Left cardiac atrium (tissue), 4 donors: ENCODE measurements around the gene DENND10. TPM values are rescaled to one million over a fixed set of nuclear protein-coding genes. Genes with fewer than 3 reads are reported as not detected.
"Not testable (repeated sequence)": the region's sequence is repeated elsewhere in the genome, so short reads cannot be mapped to it uniquely, and the experiment has no call there.

Experiments used
- ATAC-seq, 2 donors: fragments of 200-7000 bp; cut with Tn5 transposase; one replicate each; pipeline ENCODE4 v1.9.1; 2020; ENCODE audit warnings: mild to moderate bottlenecking in 2 of 2, moderate library complexity in 2 of 2
- DNase-seq: peaks from one replicate; pipeline ENCODE4 v3.0.0-alpha.2; 2020
- intact Hi-C, 2 donors: fragments of 100-400 bp; cut with DNase I; formaldehyde crosslinking; loops; one replicate each; pipeline versions ENCODE4 v1.14.1 to v1.15.1; 2022 to 2023
- total RNA-seq, 2 donors: library from RNA; stranded (reverse); fragmentation: NEBNext Ultra II Directional; extraction: Animal tissue kit (Norgen Biotek cat#: 25700); gene quantifications; one replicate each; pipeline ENCODE4 v1.2.1, GENCODE V29; 2021
- donor health status: DM: no; HTN: yes; CAD: no.
- donor health status: DM: no; HTN: yes; CAD: no; lungs with severe emphysema.
- donor health status: DM: yes; HTN: yes; CAD: no.
- donor health status: Dilated cardiomyopathy.

The DENND10 gene
- total RNA-seq, 2 donors from 2014 or later: 22.6 to 25.4 TPM

DNA sequence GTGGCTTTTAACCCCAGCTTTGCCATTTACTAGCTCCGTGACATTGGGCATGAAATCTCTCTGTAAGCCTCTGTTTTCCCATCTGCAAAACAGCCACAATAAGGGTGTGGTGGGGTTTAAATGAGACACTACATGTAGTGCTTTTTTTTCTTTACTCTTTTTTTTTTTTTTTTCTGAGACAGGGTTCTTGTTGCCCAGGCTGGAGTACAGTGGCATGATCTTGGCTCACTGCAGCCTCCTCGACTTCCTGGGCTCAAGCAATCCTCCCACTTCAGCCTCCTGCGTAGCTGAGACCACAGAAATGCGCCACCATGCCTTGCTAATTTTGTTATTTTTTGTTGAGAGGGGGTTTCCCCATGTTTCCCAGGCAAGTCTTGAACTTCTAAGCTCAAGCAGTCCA is 8.3 kb upstream of the DENND10 start:
- intact Hi-C loops: no loop called here
- no peak for DNase-seq
- no peak for ATAC-seq

DNA sequence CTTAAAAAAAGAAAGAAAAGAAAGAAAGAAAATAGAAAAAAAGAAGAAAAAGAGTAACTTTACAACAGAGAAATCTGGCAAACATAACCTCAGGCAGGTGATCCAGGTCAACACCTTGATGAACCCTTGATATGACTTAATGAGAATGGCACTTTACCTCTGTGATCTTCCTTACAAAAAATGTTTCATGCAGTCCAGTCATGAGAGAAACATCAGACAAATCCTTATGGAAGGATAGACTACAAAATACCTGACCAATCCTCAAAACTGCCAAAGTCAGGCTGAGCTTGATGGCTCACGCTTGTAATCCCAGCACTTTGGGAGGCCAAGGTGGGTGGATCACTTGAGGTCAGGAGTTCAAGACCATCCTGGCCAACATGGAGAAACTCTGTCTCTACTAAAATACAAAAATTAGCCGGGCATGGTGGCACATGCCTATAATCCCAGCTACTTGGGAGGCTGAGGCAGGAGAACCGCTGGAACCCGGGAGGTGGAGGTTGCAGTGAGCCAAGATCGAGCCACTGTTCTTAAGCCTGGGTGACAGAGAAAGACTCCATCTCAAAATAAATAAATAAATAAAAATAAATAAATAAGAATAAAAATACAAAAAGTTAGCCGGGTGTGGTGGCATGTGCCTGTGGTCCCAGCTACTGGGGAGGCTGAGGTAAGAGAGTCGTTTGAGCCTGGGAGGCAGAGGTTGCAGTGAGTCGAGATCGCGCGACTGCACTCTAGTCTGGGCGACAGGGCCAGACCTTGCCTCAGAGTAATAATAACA is 7.1 kb upstream of the DENND10 start:
- intact Hi-C loops, DNase-seq, ATAC-seq: not testable (repeated sequence)

DNA sequence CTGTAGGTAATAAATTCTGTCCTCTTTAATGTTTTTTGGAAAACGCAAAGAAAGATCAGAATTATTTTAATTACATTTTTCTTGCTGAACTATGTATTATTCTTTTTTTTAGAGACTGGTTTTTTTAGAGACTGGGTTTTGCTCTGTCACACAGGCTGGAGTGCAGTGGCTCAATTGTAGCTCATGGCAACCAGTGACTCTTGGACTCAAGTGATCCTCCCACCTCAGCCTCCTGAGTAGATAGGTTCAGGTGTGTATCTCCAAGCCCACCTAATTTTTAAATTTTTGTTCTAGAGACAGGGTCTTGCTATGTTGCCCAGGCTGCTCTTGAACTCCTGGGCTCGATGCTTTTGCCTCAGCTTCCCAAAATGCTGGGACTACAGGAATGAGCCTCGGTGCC is 5.3 kb upstream of the DENND10 start:
- intact Hi-C loops: no loop called here
- DNase-seq (no peak), ATAC-seq (no peak)

DNA sequence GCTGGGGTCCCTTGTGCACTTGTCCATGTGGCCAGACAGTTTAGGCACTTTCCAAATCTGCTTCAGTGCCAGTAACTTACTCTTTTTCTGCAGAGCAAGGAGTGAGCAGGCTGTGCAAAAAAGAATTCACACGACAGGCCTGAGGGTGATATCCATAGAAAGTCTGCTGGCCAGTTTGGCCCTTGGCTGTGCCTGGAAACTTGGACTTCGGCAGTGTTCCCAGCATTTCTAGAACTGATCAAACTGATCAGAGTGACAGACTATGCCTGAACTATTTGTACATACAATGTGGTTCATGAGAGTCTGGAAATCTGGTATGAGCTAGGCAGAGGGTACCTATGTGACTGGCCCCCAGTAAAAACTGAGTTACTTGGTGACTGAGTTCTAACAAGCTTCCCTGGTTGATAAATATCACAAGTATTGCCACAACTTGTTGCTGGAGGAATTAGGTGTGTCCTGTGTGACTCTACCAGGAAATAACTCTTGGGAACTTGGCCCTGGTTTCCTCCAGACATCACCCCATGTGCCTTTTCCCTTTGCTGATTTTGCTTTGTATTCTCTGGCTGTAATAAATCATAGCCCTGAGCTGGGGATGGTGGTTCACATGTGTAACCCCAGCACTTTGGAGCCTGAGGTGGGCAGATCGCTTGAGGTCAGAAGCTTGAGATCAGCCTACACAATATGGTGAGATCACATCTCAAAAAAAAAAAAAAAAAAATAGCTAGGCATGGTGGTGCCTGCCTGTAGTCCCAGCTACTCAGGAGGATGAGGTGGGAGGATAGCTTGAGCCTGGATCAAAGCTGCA is 3.3 kb upstream of the DENND10 start:
- ATAC-seq: no peak
- intact Hi-C loops: no loop called here
- no peak for DNase-seq

DNA sequence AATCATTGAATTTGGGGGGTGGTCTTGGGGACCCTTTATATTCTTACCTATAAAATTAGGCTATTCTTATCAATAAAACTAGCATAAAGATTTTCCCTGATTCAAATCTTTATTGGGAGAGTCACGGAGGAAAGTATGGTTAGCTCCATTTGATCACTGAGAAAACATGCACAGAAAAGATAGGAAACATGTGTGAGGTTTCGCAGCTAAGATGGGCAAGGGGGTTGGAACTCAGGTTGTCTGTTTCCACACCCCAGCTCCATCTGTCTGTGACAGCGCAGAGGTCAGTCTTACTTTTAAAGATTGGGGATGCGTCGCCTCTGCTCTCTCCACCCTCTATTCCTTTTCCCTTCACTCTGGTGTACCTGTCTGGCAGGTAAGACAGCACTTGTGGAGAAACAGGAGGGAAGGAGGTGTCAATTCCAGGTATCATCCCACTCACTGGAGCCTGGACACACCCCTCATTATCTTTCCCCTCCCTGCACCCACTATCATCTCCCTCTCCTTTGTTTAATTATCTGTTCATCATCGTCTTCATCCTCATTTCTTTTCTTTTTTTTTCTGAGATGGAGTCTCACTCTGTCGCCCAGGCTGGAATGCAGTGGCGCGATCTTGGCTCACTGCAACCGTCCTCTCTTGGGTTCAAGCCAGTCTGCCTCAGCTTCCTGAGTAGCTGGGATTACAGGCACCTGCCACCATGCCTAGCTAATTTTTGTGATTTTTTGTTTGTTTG is 2.4 kb upstream of the DENND10 start:
- intact Hi-C loops: no loop called here
- ATAC-seq (no peak), DNase-seq (no peak)

DNA sequence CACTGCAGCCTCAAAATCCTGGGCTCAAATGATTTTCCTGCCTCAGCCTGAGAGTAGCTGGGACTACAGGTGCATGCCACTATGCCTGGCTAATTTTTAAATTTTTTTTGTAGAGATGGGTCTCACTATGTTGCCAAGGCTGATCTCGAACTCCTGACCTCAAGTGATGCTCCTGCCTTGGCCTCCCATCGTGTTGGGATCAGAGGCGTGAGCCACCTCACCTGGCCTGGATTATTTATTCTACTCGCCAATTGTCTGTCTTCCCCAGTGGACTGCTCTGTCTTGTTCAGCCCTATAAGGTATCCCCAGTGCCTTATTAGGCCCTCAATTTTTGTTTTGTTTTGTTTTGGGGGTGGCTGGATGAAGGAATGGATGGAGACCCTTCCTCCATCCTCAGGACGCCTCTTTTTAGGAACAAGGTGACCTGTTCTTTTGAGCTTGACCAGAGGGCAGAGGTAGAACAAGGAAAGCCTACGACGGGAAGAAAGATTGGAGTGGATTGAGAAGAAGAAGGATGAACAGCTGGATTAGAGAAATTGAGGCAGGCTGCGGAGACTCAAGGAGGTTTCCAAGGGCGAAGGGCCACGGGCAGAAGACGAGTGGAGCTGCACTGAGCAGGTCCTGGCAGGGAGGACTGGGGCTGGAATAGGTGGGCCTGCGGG is 541 bp upstream of the DENND10 start:
- intact Hi-C loops: no loop called here

DNA sequence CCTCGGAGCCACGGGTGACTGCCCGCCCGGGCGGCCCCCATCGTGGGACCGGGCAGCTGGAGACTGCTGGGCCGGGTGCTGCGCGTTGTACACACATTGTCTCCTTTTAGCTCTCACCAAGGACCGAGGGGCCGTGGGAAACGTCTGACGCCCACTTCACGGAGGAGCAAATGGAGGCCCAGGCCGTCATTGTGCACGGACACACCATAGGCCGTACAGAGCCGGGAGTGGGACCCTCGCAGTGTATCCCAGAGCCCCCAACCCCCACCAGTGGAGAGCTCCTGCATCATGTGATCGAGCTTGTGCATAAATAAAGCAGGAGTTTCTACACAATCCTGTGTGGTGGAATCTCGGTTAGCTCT is 722 bp downstream of the DENND10 start:
- DNase-seq: peak; percentile 30
- no peak for ATAC-seq
- intact Hi-C loops: no loop called here

More for the DNA sequence above, 541 bp upstream of the DENND10 start:
- ATAC-seq: no peak
- DNase-seq: no peak

DNA sequence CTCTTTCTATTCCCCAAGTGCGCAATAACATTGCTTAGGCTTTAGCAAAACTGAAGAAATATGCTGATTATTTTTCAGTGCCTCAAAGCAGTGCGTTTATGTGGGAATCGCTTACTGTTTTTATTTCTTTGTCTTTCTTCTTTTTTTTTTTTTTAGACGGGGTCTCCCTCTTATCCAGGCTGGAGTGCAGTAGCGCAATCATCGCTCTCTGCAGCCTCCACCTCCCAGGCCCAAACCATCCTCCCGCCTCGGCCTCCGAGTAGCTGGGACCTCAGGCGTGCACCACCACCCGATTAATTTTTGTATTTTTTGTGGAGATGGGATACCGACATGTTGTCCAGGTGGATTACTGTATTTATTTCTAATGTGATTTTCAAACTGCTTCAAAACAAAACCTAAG is 1.2 kb downstream of the DENND10 start:
- intact Hi-C loops: no loop called here
- no peak for ATAC-seq
- no peak for DNase-seq

DNA sequence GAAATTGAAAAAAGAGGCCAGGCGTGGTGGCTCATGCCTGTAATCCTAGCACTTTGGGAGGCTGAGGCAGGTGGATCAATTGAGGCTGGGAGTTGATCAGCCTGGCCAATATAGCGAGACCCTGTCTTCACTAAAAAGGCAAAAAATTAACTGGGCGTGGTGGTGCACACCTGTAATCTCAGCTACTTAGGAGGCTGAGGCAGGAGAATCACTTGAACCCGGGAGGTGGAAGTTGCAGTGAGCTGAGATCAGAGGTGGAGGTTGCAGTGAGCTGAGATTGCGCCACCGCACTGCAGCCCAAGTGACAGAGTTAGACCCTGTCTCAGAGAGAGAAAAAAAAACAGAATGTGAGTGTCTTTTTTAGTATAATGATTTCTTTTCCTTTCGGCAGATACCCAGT is 2.0 kb downstream of the DENND10 start:
- DNase-seq, ATAC-seq, intact Hi-C loops: not testable (repeated sequence)

DNA sequence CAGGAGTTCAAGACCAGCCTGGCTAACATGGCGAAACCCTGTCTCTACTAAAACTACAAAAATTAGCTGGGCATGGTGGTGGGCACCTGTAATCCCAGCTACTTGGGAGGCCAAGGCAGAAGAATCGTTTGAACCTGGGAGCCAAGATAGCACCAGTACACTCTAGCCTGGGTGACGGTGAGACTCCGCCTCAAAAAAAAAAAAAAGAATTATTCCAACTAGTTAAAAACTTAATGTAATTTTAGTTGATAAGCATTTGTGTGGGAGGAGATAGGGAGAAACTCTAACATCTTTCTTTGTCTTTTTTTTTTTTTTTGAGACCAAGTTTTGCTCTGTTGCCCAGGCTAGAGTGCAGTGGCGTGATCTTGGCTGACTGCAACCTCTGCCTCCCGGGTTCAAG is 3.2 kb downstream of the DENND10 start:
- ATAC-seq, intact Hi-C loops, DNase-seq: not testable (repeated sequence)

DNA sequence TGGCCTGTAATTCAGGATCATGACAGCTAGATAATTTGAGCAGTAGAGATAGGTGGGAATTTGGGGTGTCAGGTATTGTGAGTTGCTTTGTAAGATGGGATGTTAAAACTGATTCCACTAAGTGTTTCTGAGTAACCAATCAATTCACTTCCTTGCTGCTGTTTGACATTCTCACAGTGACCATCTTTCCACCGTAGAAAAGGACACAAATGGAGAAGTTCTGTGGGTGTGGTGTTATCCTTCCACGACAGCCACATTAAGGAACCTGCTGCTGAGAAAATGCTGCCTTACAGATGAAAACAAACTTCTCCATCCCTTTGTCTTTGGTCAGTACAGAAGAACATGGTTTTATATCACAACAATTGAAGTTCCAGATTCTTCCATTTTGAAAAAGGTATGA is 3.9 kb downstream of the DENND10 start:
- ATAC-seq, intact Hi-C loops, DNase-seq: not testable (repeated sequence)

DNA sequence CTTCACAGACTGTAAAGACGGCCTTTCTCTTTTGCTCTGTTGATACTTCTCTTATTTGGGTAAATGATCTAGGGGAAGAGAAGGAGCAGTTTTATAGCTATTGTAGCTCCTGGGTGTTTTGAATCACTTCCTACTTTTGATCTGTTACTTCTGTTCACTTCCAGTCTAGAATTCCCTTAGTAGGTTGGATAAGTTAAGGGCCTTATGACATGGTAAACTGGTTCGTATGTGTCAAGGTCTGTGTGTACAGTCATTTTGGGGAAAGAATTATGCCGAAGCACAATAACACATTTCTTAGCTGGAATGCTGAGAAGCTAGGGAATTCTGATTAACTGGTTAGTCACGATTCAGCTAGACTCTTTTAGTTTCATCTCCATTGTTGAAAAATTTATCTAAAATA is 8.1 kb downstream of the DENND10 start:
- intact Hi-C loops: no loop called here
- no peak for ATAC-seq

DNA sequence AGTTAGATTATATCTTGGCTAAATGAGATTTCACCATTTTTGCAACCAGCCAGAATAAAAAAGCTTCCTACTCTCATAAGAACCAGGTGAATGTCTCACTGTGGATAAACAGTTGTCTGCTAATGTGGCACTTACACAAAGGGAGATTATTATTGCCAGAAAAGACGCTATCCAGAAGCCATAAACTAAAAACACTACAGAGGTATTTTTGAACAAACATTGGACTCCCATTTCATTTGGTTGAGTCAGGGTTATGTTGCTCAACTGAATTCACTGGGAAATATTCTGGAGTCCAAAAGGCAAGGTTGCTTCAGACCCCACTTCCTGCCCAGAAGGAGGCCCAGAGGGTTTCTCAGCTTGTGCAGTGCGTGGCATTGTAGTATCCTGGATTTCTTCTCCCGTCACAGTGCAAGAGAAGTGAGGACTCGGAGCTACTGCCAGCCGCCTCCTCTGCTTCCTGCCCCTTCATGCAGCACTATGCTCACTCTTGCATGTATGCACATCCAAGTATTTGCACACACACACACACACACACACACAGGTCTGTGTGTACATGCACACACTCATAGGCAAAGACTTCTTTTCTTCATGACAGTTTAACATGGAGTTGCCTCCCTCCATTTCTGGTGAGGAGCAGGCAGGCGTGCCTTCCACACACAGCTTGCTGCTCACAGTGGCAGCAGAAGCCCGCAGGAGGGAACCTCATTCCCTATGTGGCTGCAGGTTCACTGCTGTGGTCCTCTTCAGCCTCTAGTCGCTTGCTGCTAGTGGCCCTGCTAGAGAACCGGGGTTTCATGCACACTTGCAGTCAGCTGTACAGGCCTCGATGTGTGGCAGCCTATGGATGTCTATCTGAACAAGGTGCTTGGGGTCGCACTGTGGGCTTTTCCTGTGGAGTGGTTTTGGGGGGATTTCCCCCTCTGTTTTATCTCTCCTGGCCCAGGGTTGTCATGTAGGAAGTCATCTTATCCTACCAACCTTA is 10.1 kb downstream of the DENND10 start:
- DNase-seq (no peak), ATAC-seq (peak in 1 of 2 donors; percentile 88)
- intact Hi-C loops: no loop called here

More for the DNA sequence above, 8.1 kb downstream of the DENND10 start:
- no peak for DNase-seq

DNA sequence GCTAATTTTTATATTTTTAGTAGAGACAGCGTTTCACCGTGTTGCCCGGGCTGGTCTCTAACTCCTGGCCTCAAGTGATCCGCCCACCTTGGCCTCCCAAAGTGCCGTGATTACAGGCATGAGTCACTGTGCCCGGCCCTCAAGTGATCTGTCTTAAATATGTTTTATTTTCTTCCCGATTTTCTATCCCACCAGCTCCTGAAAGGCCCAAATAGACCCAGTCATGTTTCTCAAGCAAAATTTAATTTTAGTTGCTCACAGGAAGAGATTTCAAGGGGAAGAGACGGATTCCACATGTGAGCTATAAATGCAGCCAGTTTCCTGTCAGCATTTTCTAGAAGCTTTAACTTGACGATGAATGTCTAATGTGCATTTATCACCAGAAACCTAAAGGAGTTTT is 12.0 kb downstream of the DENND10 start:
- ATAC-seq (no peak), DNase-seq (no peak)
- intact Hi-C loops: no loop called here

DNA sequence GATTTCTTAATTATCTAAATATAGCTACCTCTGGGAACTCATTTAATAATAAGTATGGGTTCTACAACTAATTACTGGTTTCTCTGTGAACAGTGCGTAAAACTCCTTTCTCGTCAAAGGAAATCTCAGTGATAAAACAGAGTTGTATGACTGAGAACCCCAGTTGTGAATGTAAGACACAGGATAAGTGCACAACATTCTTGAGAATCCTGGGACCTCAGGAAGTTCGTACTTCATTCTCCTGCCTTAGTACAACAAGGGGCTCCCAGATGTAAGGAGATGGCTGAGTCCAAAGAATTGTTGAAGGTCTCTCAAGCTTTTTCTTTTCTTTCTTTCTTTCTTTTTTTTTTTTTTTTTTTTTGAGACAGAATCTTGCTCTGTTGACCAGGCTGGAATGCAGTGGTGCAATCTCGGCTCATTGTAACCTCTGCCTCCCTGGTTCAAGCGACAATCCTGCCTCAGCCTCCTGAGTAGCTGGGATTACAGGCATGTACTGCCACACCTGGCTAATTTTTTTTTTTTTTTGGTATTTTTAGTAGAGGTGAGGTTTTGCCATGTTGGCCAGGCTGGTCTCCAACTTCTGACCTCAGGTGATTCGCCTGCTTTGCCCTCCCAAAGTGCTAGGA is 12.5 kb downstream of the DENND10 start:
- no peak for DNase-seq
- no peak for ATAC-seq
- intact Hi-C loops: no loop called here

DNA sequence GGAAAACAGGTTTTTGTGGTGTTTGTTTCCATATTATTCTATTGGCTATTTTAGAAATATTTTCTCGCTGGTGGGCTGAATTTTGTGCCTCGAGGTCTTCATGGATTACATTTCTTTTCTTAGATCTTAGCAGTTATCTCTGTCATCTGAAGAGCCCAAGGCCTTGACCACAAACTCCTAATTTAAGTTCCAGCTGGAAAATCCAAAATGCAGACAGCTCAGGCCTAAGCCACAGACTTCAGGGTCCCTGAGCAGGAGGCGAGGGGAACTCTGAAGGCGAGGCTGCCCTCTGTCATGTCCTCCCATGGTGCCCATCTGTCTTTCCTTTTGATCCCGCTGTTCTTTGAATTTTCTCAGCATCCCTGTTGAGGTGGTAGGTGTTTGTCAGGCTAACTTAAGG is 14.3 kb downstream of the DENND10 start:
- ATAC-seq (no peak), DNase-seq (no peak)
- intact Hi-C loops: no loop called here

DNA sequence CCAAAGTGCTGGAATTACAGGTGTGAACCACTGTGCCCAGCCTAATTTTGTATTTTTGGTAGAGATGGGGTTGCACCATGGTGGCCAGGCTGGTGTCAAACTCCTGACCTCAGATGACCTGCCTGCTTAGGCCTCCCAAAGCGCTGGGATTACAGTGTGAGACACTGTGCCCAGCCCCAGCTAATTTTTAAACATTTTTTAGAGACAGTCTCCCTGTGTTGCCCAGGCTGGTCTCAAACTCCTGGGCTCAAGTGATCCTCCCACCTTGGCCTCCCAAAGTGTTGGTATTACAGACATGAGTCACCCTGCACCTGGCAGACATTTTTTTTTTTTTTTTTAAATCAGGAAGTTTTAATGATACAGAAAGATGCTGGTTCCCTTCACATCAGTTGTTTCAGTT is 15.5 kb downstream of the DENND10 start:
- no peak for DNase-seq
- ATAC-seq: no peak
- intact Hi-C loops: no loop called here

DNA sequence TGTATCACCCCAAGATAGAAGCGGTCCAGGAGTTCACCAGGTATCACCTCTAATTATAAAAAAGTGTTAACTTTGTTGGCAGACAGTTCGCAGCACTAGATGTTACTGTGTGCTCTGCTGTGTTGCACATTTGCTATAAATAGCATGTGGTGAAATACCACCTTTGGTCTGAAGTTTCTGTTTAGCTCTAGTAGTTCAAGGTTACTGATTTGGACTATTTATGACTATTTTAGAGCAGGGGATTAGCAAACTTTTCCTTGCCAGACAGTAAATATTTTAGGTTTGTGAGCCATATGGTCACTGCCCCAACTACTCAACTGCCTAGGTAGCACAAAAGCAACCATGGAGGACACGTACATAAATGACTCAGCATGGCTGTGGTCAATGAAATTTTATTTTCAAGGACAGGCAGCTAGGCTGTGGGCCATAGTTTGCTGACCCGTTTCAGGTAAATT is 16.5 kb downstream of the DENND10 start:
- intact Hi-C loops: no loop called here

More for the DNA sequence above, 16.5 kb downstream of the DENND10 start:
- DNase-seq: no peak
- peak; percentile 71 for ATAC-seq
